A204.1 (cell line): ENCODE measurements around the gene LARGE2.
"Not testable (repeated sequence)": the region's sequence is repeated elsewhere in the genome, so short reads cannot be mapped to it uniquely, and the experiment has no call there.

Experiments
- FAIRE-seq: peaks from 2 replicates; lab custom pipeline; 2012; peaks lifted over from hg19 to GRCh38; lab: Jason Lieb, UNC

LARGE2 gene

DNA sequence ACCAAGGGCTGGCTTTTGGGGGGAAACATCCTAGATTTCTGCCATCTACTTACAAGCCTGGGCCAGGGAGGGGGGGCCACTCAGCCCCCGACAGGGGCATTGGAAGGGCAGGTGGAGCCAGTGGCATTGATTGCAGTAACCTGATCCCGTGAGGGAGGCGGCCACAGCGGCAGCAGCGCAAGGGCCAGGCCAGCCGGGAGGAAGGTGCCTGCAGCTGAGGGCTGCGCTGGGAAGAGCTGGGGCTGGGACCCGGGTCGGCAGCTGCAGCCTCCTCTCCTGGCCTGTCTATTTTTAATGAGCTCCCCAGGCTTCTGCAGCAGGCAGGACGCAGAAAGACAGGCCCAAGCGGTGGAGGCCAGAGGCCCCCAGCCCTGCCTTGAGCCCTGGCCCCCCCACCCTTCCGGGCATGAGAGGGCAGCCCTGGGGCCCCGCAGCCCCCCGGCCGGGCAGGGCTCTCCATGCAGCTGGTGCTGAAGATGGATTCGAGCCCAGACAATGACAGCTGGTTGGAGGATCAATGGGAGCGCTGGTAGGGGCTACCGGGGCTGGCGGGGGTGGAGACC is 26.0 kb upstream of the LARGE2 start:
- FAIRE-seq: no peak

DNA sequence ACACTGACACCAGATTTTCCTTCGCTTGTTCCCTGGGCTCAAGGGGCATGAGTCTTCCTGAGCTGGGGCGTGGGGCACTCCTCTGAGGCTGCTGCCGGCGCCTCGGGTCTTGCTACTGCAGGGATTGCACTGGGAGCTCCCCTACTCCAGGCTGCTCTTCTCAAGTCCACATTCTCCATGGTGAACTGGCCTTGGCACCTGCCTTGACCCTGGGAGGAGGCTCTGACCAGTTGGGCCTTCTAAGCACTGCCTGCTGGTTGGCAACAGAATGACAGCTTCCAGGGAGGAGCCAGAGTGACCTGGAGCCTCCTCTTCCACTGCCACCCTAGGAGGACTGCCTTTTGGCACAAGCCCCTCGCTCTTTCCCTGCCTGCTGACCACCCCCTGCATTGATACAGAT is 24.9 kb upstream of the LARGE2 start:
- FAIRE-seq: no peak

DNA sequence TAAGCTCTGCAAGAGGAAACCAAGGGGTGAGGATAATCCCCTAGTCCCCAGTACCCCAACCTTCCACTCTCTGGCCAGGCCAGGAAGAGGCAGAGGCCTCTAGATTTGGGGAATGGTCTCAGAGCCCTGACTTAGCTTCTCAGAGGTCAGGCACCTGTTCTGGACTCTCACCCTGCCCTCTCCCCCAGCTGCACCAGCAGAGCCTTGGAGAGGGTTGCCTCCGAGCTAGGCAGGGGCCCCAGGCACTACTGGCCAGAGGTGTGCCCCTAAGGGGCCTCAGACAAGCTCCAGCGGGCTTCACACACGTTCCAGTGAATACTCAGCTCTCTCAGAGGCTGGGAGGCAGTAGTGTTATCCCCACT is 23.4 kb upstream of the LARGE2 start:
- no peak for FAIRE-seq

DNA sequence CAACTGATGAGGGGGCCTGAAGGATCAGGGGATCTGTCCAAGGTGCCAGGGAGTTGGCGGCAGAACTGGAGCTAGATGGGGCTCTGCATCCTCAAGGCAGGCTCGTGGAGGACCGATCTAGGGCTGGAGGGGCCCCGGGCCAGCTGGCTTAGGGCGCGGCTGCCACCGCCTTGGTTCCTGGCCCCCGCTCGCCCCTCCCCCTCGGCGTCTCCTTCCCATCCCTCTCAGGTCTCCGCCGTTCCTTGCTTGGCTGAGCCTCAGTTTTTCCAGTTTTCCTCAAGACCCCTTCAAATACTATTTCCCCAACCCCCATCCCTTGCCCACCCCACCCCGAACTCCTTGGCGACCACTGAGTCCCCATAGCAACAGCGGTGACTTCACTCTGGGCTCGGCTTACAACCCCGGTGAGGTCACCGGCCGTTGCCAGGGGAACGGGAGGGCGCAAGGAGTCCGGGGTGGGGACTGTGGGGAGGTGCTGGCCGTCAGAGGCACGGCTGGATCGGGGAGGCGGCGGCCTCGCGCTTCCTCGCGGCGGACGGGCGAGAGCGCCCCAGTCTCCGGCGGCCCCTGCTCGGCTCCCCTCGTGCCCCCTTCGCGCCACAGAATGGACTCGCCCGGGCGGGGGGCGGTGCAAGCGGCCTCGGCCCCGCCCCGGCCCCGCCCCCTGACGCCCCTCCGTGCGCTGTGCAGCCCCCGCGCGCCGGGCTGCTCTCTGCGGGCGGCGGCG is 22.8 kb upstream of the LARGE2 start:
- no peak for FAIRE-seq

DNA sequence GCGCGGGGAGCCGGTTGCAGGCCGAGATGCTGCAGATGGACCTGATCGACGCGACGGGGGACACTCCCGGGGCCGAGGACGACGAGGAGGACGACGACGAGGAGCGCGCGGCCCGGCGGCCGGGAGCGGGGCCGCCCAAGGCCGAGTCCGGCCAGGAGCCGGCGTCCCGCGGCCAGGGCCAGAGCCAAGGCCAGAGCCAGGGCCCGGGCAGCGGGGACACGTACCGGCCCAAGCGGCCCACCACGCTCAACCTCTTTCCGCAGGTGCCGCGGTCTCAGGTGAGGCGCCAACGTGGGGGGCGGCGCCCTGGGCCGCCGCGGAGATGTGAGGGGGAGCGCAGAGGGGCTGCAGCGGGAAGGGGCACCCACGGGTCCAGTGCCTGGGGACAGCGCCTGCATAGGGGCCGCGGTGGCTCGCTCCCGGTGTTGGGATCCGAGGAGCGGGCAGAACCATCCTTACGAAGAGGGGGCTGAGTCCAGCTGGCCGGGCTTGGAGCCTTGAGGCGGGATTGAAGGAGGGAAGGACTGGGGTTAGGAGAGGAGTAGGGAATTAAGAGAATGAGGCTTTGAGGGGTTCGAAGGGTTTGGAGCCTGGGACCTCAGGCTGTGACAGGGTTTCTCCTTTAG is 22.2 kb upstream of the LARGE2 start:
- FAIRE-seq: not testable (repeated sequence)

DNA sequence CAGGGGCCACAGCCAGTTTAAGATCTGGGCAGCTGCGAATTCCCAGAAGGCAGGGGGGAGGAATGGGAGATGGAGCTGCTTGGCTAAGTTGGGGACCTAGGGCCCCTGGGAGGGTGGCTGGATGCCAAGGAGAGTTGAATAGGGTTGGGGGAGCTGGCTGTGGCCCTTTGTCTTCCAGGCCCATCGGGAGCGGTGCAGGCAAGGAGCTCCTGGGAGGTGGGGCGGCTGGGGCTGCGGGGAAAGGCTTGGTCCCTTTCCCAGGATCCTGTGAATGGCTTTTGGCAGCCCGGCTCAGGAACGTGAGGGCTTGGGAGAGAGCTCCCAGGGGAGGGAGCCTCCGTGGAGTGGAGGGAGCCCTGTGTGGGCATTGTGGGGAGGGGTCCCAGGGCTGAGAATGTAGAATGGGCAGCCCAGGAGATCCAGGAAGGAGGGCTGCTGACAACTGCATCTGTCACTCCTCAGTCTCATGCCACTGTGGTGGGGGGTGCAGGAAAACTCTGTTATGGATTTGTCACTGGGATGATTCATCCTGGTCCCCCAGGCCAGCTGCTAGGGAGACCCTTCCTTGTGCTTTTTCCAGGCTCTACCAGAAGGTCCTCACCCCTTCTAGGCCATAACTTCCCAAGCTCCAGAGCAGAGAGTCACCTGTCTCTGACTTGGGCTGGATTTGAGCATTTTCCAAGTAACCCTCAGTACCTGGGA is 21.4 kb upstream of the LARGE2 start:
- FAIRE-seq: no peak

DNA sequence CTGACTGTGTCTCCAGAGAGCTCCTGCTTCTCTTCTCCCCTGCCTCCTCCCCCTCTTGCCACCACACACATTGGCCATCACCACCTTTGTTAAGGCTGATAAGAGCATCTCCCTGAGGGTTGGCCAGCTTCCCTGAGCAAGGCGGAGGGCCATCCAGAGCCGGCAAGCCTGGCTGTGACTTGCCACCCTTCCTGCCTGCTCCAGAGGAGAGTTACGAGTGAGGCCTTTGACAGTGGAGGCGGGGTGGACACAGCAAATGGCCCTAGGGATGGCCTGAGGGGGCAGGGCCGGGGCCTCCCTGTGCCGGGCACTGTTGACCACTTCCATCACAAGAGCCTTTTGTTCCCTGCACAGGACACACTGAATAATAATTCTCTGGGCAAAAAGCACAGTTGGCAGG is 20.8 kb upstream of the LARGE2 start:
- no peak for FAIRE-seq

DNA sequence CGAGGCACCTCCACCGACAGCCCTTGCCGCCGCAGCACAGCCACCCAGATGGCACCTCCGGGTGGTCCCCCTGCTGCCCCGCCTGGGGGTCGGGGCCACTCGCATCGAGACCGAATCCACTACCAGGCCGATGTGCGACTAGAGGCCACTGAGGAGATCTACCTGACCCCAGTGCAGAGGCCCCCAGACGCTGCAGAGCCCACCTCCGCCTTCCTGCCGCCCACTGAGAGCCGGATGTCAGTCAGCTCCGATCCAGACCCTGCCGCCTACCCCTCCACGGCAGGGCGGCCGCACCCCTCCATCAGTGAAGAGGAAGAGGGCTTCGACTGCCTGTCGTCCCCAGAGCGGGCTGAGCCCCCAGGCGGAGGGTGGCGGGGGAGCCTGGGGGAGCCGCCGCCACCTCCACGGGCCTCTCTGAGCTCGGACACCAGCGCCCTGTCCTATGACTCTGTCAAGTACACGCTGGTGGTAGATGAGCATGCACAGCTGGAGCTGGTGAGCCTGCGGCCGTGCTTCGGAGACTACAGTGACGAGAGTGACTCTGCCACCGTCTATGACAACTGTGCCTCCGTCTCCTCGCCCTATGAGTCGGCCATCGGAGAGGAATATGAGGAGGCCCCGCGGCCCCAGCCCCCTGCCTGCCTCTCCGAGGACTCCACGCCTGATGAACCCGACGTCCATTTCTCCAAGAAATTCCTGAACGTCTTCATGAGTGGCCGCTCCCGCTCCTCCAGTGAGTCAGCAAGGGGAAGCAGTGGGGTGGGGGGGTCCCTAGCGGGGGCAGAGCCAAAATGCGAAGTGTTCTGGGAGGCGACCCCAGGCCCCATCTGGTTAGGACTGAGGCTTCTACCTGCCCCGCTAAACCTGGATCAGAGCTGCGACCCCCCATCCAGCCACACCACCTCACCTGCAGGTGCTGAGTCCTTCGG is 19.7 kb upstream of the LARGE2 start:
- no peak for FAIRE-seq

DNA sequence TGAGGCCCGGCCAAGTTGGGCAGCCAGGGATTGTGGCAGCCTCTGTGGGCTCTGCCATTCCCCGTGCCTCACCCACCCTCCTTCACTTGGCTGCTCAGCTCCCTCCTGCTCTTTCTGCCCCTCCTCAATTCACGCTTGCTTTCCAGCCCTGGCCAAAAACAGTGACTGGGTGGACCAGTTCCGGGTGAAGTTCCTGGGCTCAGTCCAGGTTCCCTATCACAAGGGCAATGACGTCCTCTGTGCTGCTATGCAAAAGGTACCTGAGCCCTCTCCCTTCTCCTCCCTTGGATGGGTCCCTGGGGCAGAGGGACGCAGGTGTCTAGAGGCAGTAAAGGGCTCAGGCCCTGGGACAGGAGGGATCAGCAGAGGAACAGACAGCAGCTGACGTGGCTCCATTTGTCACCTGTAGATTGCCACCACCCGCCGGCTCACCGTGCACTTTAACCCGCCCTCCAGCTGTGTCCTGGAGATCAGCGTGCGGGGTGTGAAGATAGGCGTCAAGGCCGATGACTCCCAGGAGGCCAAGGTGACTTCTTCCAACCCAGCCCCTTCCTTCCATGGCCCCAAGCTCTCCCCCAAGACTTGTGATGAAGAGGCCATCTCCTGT is 18.0 kb upstream of the LARGE2 start:
- no peak for FAIRE-seq

DNA sequence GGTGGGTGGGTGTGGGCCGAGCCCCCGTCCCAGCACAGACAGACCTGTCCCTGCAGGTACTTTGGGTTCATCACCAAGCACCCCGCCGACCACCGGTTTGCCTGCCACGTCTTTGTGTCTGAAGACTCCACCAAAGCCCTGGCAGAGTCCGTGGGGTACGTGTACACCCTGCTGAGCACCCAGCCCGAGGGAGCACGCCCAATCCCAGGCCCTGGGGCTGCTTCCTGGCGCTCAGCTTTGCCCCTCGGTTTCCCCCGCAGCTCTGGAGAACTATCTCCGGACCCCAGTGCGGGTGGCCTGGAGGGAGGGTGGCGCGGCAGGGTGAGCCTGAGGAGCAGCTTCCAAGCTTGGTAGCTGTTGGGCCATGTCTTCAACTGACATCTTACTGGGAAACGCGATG is 17.4 kb upstream of the LARGE2 start:
- FAIRE-seq: no peak

DNA sequence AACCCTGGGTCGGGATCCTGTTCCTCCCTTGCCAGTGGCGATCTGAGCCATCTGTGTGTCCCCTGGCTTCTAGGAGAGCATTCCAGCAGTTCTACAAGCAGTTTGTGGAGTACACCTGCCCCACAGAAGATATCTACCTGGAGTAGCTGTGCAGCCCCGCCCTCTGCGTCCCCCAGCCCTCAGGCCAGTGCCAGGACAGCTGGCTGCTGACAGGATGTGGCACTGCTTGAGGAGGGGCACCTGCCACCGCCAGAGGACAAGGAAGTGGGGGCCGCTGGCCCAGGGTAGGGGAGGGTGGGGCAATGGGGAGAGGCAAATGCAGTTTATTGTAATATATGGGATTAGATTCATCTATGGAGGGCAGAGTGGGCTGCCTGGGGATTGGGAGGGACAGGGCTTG is 16.9 kb upstream of the LARGE2 start:
- FAIRE-seq: not testable (repeated sequence)

DNA sequence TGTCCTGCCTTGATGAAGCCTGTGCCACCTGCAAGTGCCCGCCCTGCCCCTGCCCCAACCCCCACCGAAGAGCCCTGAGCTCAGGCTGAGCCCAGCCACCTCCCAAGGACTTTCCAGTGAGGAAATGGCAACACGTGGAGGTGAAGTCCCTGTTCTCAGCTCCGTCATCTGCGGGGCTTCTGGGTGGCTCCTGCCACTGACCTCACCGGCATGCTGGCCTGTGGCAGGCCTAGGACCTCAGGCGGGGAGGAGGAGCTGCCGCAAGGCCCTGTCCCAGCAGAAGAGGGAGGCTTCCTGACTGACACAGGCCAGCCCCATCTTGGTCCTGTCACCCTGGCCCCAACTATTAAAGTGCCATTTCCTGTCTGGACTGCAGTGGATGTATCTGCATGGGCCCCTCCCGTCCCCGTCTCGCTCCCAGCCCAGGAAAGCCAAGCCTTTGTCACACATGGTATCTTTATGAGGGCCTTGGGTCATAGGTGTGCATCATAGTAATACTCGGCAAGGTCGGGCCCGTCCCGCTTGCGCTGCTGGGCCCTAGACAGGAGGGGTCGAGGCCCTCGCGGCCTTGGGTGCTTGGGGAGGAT is 16.3 kb upstream of the LARGE2 start:
- no peak for FAIRE-seq

DNA sequence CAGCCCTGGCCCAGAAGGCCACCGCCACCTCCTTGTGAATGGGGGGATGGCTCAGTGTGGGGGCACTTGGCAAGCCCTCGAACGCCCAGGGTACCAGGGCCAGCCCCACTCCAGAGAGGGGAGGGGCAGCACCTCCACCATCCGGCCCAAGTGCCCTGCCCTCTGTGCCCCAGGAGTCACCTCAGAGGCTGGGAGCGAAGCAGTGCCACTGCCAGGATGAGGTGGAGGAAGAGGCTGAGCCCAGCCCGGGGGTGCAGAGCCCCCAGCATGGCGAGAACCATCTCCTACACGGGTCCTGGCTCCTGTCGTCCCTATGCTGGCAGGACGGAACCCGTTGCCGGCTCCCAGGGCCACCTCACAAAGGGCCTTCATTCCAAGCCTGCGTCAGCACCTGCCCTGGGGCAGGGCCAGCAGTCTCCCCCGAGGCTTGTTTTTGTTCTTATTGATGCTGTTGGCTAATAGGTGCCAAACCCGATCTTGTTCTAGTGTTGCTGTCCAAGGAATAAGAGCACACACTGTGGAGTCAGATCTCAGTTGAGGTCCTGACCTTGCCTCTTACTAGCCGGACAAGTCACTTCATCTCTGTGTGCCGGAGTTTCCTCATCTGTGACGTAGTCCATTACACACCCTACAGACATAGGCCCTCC is 15.4 kb upstream of the LARGE2 start, which contains the start of gene FREY1:
FREY1 (minus strand) TSS at position 307 of the 647 bp plus-strand sequence; CDS start at position 281, 26 bp downstream.
- no peak for FAIRE-seq

DNA sequence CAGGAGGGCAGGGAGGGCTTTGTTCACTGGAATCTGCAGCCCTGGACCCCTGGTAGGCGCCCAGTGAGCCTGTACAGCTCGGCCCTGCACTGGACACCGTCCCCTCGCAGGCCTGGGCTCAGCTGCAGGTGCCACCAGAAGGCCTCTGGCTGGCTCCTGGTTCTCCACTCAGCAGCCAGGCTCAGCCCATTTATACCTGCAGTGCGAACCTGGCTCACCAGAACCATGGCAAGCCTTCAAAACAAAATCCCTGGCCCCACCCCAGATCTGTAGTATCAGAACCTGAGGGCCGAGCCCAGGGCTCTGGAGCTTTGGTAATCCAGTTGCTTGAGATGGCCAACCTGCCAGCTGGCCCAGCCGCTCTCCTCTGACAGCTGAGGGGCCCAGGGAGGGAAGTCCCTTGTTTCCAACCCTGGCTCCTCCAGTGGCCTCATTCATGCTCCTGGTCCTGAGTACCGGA is 14.5 kb upstream of the LARGE2 start:
- no peak for FAIRE-seq

DNA sequence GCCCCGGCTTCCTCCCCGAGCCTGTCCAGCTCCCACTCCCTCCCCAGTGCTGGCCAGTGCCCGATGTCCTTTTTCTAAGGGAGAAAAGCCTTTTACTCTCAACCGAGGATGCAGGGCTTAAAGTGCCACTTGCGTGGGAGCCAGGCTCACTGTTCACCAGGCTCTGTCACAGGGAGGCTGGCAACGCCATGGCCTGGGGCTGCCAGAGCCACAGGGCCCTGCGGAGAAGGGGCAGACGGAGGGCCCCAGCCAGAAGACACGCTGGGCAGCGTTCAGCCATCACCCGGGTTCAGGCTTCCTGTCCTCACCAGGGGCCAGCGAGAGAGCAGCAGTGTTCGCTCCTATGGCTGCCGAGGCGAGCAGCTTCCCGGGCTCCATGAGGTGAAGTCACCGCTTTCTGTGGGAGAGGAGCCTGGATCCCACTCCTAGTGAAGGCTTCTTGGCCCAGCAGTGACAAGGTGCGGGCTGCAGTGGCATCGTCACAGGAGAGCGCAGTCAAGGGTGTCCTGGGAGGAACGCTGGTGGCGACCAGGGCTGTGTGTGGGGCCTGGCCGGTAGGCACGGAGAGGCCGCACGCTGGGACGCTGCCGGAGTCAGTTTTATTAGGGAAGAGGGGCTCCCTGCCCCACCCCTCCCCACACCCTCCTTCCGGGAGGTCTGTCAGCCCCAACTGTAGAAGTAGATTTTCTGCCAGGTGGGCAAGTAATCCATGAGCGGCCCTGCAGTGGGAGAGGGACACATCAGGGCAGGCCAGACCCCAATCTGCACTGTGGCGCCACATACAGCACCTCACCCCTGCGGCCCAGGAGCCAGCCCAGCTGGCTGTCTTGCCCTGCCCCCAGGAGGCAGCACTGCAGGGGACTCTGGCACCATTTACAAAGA is 12.6 kb upstream of the LARGE2 start:
- FAIRE-seq: no peak

DNA sequence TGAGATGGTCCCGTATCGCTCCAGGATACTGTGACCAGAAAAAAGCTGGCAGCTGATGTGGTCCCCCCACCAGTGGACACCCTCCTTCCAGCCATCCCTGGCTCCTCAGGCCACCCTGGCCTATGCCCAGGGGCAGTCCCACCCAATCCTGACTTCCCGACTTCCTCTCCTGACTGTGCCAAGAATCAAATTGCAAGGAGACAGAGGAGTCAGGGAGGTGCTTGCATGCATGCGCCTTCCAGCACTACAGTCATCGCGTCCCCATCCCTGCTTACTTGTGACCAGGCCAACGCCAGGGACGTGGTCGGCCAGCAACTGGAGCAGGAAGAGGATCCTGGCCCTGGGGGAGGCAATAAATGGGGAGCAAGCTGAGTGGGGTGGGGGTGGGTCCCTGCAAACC is 11.8 kb upstream of the LARGE2 start:
- no peak for FAIRE-seq

DNA sequence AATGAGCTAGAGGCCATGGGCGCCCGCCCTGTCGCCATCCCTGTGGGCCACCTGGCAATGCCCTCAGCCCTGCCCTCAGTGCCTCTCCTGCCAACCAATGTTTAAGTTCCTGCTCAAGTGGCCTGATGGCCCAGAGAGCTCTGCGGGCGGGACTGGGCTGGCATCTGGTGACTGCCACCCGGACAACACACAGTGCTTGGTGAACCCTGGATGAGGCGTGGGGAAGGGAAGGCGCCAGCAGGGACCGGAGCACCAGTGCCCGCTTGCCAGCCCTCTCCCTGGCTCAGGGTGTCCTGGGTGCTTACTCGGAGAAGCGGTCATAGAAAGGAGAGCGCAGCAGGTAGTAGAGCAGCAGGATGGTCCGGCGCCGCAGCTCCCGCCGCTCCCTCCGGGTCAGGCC is 8.9 kb upstream of the LARGE2 start:
- no peak for FAIRE-seq

DNA sequence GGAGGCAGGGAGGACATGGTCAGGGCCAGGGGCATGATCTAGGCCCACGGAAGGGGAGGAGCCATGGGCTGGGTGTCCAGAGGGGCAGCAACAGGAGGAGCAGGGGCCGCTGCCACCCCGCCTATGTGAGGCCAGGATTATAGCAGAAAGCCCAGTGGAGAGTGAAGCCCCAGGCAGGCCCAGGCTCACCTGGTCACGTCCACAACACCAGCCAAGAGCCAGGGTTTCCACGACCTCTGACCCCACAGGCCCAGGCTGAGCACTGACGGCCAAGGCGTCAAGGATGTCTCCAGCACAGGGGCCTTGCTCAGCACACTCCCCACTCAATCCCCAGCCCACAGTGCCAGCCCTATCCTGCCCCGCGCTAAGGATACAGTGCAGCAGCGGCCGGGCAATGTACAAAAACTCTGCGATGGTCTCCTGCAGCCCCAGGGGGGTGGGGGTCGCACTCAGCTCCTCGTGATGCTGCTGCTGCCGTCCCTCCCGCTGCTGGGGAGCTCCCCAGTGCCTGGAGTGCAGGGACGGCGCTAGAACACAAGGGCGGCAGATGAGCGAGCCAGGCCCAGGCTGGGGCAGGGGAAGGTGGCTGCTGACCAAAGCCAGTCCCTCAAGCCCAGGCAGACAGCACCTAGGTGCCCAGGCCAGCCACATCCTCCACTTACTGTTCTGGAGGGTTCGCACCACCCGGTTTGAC is 8.4 kb upstream of the LARGE2 start:
- no peak for FAIRE-seq

DNA sequence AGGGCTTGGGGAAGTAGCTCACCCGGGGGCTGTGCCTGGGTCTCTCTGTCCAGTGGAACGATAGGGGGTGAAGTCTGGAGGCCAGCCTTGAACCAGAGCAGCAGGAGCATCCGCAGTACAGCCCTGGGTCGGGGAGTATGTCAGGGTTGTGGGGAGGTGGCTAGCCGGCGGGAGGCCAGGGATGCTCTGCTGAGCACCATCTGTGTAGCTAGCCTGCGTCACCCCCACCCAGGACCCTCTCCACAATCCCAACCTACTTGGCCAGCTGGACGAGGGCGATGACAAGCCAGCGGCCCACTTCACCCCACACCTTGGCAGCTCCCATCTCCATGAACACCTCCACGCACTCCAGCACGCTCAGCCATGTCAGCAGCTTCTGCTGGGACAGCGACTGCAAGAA is 7.0 kb upstream of the LARGE2 start:
- FAIRE-seq: no peak
